Caco-2 (cell line): ENCODE results near the gene KIF16B. TPM values are rescaled to one million over a fixed set of nuclear protein-coding genes. Genes with fewer than 3 reads are reported as not detected.

ENCODE experiments used
- BruUV-seq: library from RNA; stranded (reverse); fragments of 400-500 nt; replicated peaks from 2 replicates; lab custom pipeline; 2021; lab: Mats Ljungman, UMichigan
- CTCF ChIA-PET: fragments of 300-600 bp; sonication (Branson Sonifier 250); formaldehyde crosslinking; loops from one replicate; lab custom pipeline; 2022; ENCODE audit warnings: antibody characterized with exemption; lab: Charles Lee
- POLR2A ChIA-PET: fragments of 300-600 bp; sonication (Branson Sonifier 250); formaldehyde crosslinking; loops from one replicate; lab custom pipeline; 2022; ENCODE audit warnings: antibody characterized with exemption; lab: Charles Lee
- DNase-seq, 2 experiments: peaks; one replicate each; pipeline versions ENCODE4 v3.0.0 to v3.0.0-alpha.2; 2020 to 2022
- H3K27me3 ChIP-seq: replicated peaks from 2 replicates; pipeline ENCODE4 v1.6.0; 2011; ENCODE audit warnings: low read length; ENCODE audit not compliant: control insufficient read depth, insufficient read depth
- H3K36me3 ChIP-seq: 2 replicates; pipeline ENCODE4 v1.5.1; 2011; ENCODE audit warnings: low read length; ENCODE audit not compliant: control insufficient read depth, insufficient read depth
- H3K4me1 ChIP-seq: fragments of 250-450 bp; sonication (Bioruptor Pico); 2 replicates; pipeline ENCODE4 v1.5.1; 2020; ENCODE audit warnings: mild to moderate bottlenecking
- H3K4me3 ChIP-seq: 2 replicates; pipeline ENCODE4 v1.5.1; 2011; ENCODE audit warnings: low read depth, mild to moderate bottlenecking, control low read depth, low read length
- H3K9me3 ChIP-seq: fragments of 250-450 bp; sonication (Bioruptor Pico); 2 replicates; pipeline ENCODE4 v1.5.1; 2020; ENCODE audit warnings: mild to moderate bottlenecking, moderate library complexity
- H3K27ac Mint-ChIP-seq: one replicate; pipeline ENCODE4 v1.8.0; 2022; ENCODE audit warnings: mixed read lengths; ENCODE audit not compliant: unreplicated experiment
- H3K27me3 Mint-ChIP-seq: one replicate; pipeline ENCODE4 v1.8.0; 2022; ENCODE audit warnings: mixed read lengths; ENCODE audit not compliant: insufficient read depth, unreplicated experiment
- H3K36me3 Mint-ChIP-seq: one replicate; pipeline ENCODE4 v1.8.0; 2022; ENCODE audit warnings: mild to moderate bottlenecking, mixed read lengths; ENCODE audit not compliant: insufficient read depth, unreplicated experiment
- H3K4me1 Mint-ChIP-seq: one replicate; pipeline ENCODE4 v1.8.0; 2022; ENCODE audit warnings: low read depth, mixed read lengths; ENCODE audit not compliant: unreplicated experiment
- H3K4me3 Mint-ChIP-seq: one replicate; pipeline ENCODE4 v1.8.0; 2022; ENCODE audit warnings: mild to moderate bottlenecking, moderate library complexity, mixed read lengths; ENCODE audit not compliant: unreplicated experiment
- H3K9me3 Mint-ChIP-seq: one replicate; pipeline ENCODE4 v1.8.0; 2022; ENCODE audit warnings: mixed read lengths; ENCODE audit not compliant: unreplicated experiment
- CTCF ChIP-seq, 2 experiments: fragments of 200-600 bp in 1 of 2; IDR thresholded peaks; 1 replicate in 1 of 2; 2 replicates in 1 of 2; pipeline versions ENCODE4 v1.5.1 to v1.8.0; 2011 to 2022; ENCODE audit warnings: antibody characterized with exemption in 1 of 2, control low read depth in 1 of 2, inconsistent platforms in 1 of 2, low read depth in 1 of 2, low read length in 1 of 2, mild to moderate bottlenecking in 1 of 2, moderate library complexity in 1 of 2; ENCODE audit not compliant: insufficient read depth in 1 of 2, severe bottlenecking in 1 of 2, unreplicated experiment in 1 of 2
- intact Hi-C: fragments of 100-400 bp; cut with micrococcal nuclease; formaldehyde crosslinking; loops from one replicate; pipeline ENCODE4 v1.10.0; 2022; ENCODE audit not compliant: unreplicated experiment
- total RNA-seq: library from RNA; stranded (reverse); gene quantifications from 2 replicates; pipeline ENCODE4 v1.2.3, GENCODE V29; 2022

The KIF16B gene
- total RNA-seq, 1 experiment from 2014 or later: 11.3 TPM

DNA sequence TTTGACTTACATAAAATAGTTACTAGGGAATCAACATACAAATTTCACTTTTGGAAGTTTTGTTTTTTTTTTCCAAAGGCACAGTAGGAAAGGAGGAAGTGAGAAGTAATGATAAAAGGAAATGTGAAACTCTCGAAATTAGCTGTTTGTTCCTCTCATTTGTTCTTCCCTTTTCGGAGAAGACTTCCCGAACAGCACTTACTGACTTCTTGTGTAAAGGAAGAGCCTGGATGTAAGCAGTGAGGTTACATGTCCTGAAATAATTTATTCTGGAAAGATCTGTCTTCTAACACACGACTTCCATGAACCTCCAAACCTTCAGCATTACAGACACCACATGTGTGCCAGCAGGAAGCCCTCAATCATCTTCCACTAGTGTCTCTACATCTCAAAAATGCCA lies 59.1 kb downstream of the KIF16B start:
- Histone ChIP-seq H3K27me3 (no peaks in the 10 kb centered on the region), H3K4me1 (no peaks in the 10 kb centered on the region), H3K9me3 (no peaks in the 10 kb centered on the region), H3K4me3 (no peak overlapping the region), H3K36me3 (no peaks in the 10 kb centered on the region)
- ChIA-PET POLR2A (no interaction called here), CTCF (no interaction called here)
- intact Hi-C loops: no loop called here
- BruUV-seq: no TSS peak
- Mint-ChIP-seq H3K4me3 (no peak overlapping the region), H3K36me3 (peaks cover 6% of the 10 kb centered on the region), H3K27ac (no peak overlapping the region), H3K9me3 (no peaks in the 10 kb centered on the region), H3K27me3 (no peaks in the 10 kb centered on the region), H3K4me1 (no peaks in the 10 kb centered on the region)
- no peak for TF ChIP-seq CTCF (IDR thresholded peaks at IDR 0.05; ENCODE audit: insufficient read depth in 1 of 2, low read depth in 1 of 2, low read length in 1 of 2, severe bottlenecking in 1 of 2, unreplicated experiment in 1 of 2)
- DNase-seq: no peak

DNA sequence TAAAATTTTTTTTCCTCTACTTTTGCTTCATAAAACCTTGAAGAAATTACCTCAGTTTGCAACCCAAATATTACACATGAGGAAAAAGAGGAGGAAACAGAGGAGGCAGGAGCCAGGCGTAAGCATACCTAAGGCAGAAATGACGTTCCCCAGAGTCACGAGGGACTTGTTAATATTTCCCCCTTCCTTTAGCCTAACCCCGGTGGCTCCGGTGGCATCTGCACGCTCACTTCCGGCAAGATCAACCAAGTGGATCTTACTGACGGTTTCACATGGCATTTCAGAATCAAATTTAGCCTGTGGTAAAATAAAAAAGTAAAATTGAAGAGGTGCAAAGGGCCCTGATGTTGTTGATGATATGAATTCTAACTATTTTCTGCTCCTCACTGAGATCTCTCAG lies 67.4 kb downstream of the KIF16B start:
- no peaks in the 10 kb centered on the region for H3K27me3 Mint-ChIP-seq
- Histone ChIP-seq H3K4me1 (no peaks in the 10 kb centered on the region), H3K36me3 (no peaks in the 10 kb centered on the region; the same call in 1 of the 2 replicates), H3K27me3 (no peaks in the 10 kb centered on the region), H3K4me3 (no peak overlapping the region), H3K9me3 (no peaks in the 10 kb centered on the region)
- intact Hi-C loops: no loop called here
- H3K9me3 Mint-ChIP-seq: no peaks in the 10 kb centered on the region
- no peaks in the 10 kb centered on the region for H3K36me3 Mint-ChIP-seq
- no peak overlapping the region for H3K4me3 Mint-ChIP-seq
- no peak for DNase-seq
- H3K4me1 Mint-ChIP-seq: no peaks in the 10 kb centered on the region
- BruUV-seq: no TSS peak
- no peak for TF ChIP-seq CTCF (IDR thresholded peaks at IDR 0.05; ENCODE audit: insufficient read depth in 1 of 2, low read depth in 1 of 2, low read length in 1 of 2, severe bottlenecking in 1 of 2, unreplicated experiment in 1 of 2)
- ChIA-PET CTCF (no interaction called here), POLR2A (no interaction called here)
- no peak overlapping the region for H3K27ac Mint-ChIP-seq

- no peak for TF ChIP-seq CTCF (IDR thresholded peaks at IDR 0.05; ENCODE audit: insufficient read depth in 1 of 2, low read depth in 1 of 2, low read length in 1 of 2, severe bottlenecking in 1 of 2, unreplicated experiment in 1 of 2)
- intact Hi-C loops: no loop called here
- Histone ChIP-seq H3K36me3 (no peaks in the 10 kb centered on the region), H3K27me3 (no peaks in the 10 kb centered on the region), H3K4me1 (no peaks in the 10 kb centered on the region), H3K9me3 (no peaks in the 10 kb centered on the region), H3K4me3 (no peak overlapping the region)
- no peak for DNase-seq
- Mint-ChIP-seq H3K27ac (no peak overlapping the region), H3K9me3 (no peaks in the 10 kb centered on the region), H3K4me1 (peaks cover 4% of the 10 kb centered on the region), H3K27me3 (no peaks in the 10 kb centered on the region), H3K4me3 (no peak overlapping the region), H3K36me3 (no peaks in the 10 kb centered on the region)
- ChIA-PET CTCF (no interaction called here), POLR2A (no interaction called here)
- BruUV-seq: no TSS peak
Observed at GRCh38 chr20:16501301-16501700, 71.9 kb downstream of the KIF16B start.
